ENCODE results near the gene TAB2. TPM values are rescaled to one million over a fixed set of nuclear protein-coding genes. Genes with fewer than 3 reads are reported as not detected.
A peak's percentile ranks its signal among the peaks of the same experiment; 100 is the strongest.

TAB2 gene
- total RNA-seq, 1 experiment from 2014 or later, result 56.2 TPM

- Histone ChIP-seq H2BK5ac (ENCODE audit: insufficient read length, low read length) (no peak overlapping the region), H2AK5ac (ENCODE audit: insufficient read length, low read length) (no peak overlapping the region), H3T11ph (ENCODE audit: low read length) (no peak overlapping the region), H2BK20ac (ENCODE audit: low read depth, low read length, poor library complexity, severe bottlenecking) (no peak overlapping the region), H2BK120ac (ENCODE audit: low read depth, low read length, poor library complexity, severe bottlenecking) (no peak overlapping the region), H3K14ac (ENCODE audit: insufficient read depth, low read length) (no peak overlapping the region), H4K8ac (replicated peaks; ENCODE audit: insufficient read length, low read depth, low read length) (no peak overlapping the region), H3K56ac (ENCODE audit: insufficient read length, low read depth, low read length) (no peak overlapping the region), H3K79me1 (ENCODE audit: insufficient read depth, low read depth, low read length, poor library complexity, severe bottlenecking) (peaks cover 14% of the 10 kb centered on the region), H3K27me3 (ENCODE audit: insufficient read depth, low read length) (no peaks in the 10 kb centered on the region), H4K91ac (ENCODE audit: insufficient read length, low read depth, low read length) (no peak overlapping the region), H3K18ac (ENCODE audit: insufficient read length, low read depth, low read length) (no peak overlapping the region), H3K23me2 (ENCODE audit: insufficient read length, low read depth, low read length, poor library complexity, severe bottlenecking) (peaks cover under 1% of the 10 kb centered on the region), H3K27ac (ENCODE audit: insufficient read length, low read depth, low read length) (no peak overlapping the region), H3K9me3 (ENCODE audit: control insufficient read depth, low read depth, low read length) (no peaks in the 10 kb centered on the region), H3K9ac (ENCODE audit: extremely low read depth, insufficient read length, low read length) (no peak overlapping the region), H4K20me1 (ENCODE audit: control insufficient read depth, insufficient read depth, insufficient read length) (no peaks in the 10 kb centered on the region), H3K23ac (ENCODE audit: insufficient read length, low read depth, low read length) (no peak overlapping the region), H3K4me2 (ENCODE audit: insufficient read depth, insufficient read length, low read length) (no peak overlapping the region), H3K79me2 (ENCODE audit: insufficient read depth, low read length) (peaks cover 37% of the 10 kb centered on the region), H2BK15ac (ENCODE audit: low read depth, low read length) (no peak overlapping the region), H3K4me1 (ENCODE audit: insufficient read depth, low read length) (no peaks in the 10 kb centered on the region; the same call in 1 of the 2 replicates), H3K4ac (ENCODE audit: low read depth, low read length) (no peak overlapping the region), H2AFZ (ENCODE audit: low read length) (no peak overlapping the region), H4K5ac (ENCODE audit: insufficient read length, low read depth, low read length) (no peak overlapping the region), H2BK12ac (ENCODE audit: insufficient read length, low read depth, low read length) (no peak overlapping the region)
- no peak for TF ChIP-seq CTCF (conservative IDR thresholded peaks at IDR 0.05)
- peak overlapping the region in 1 of 3 experiments; percentile 49; a peak in 2 of 7 replicates for H3K27ac Mint-ChIP-seq
- DNase-seq, result no peak
- peak overlapping the region in 1 of 2 experiments; percentile 12; a peak in 1 of 5 replicates for H3K4me3 Mint-ChIP-seq
- no peaks in the 10 kb centered on the region; a peak in 1 of 7 replicates for H3K36me3 Mint-ChIP-seq (ENCODE audit: insufficient read depth in 1 of 3, low read depth in 3 of 3)
- H3K4me1 Mint-ChIP-seq, result peaks cover 49 to 50% of the 10 kb centered on the region in 2 experiments
- no peaks in the 10 kb centered on the region for H3K9me3 Mint-ChIP-seq
- no CpG with 5 or more reads among the region's 2 CpGs for WGBS (ENCODE audit: extremely low coverage, insufficient read length, low lambda C conversion rate)
- H3K27me3 Mint-ChIP-seq (ENCODE audit: low read depth), result no peaks in the 10 kb centered on the region
These were observed 6.4 kb downstream of the TAB2 start for GRCh38 chr6:149323925-149324324.
